HG03045 (cell line): ENCODE measurements around the gene COL13A1.

ENCODE experiments used
- ATAC-seq: cut with Tn5 transposase; IDR thresholded peaks from one replicate; pipeline ENCODE4 v1.9.1; 2021; ENCODE audit warnings: mild to moderate bottlenecking, moderate library complexity; ENCODE audit not compliant: unreplicated experiment

COL13A1 gene

GRCh38 chr10:69801434-69802315 lies at the start of gene COL13A1:
TSS of gene COL13A1 (plus strand) at chr10:69801906. CDS start at chr10:69802424, 518 bp downstream.
- no peak for ATAC-seq

DNA sequence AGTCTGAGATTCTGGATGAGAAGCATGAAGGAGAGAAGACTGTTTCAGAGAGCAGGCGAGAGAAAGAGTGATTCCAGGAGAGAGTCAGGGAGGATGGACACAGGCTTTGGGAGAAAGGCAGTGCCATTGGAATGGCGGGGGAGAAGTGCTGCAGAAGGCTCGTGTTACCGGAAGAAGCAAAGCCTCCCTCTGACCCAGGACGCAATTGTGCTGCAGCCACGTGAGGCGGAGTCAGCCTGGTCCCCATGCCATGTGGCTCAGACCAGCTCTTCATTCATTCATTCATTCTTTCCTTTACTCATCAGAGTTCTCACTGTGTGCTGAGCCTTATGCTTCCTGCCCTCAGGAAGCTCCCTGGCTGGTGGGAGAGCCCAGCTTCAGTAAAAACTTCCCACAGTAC lies 49.2 kb upstream of the COL13A1 start:
- no peak for ATAC-seq

GRCh38 chr10:69756279-69756678 lies 45.4 kb upstream of the COL13A1 start:
- ATAC-seq = no peak

- ATAC-seq = no peak
Measured at GRCh38 chr10:69757206-69757552, 44.5 kb upstream of the COL13A1 start.

DNA sequence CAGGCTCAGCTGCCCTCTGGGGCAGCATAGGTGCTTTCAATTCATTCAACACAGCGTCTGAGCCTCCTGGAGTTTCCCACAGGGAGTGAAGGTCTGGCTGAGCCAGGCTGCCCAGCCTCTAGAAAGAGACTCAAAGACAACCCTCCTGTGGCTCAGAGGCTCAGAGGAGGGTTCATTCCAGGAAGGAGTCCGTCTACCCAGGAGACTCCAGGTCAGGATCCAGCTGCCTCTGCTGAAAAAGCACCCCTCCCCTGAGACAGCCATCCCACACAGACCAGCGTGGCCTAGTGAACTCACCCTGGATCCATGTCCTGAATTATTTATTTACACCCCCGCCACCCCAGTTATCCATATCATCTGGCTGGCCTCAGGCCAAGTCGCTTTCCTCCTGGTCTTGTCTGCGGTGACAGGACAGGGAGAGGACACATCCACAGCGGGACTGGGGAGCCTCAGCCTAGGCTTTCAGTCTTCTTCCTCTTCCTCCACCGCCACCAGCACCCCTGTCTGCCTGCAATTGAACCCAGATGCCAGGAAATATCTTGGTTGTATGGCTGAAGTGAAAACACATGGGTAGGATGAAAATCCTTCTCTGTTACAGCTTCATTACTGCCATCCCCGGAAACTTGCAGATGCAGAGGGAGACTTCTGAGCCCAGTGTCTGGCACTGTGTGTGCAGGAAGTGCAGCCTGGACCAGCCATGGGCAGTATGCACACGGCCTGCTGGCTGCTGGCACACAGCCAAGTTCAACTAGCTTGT lies 44.0 kb upstream of the COL13A1 start:
- no peak for ATAC-seq

- ATAC-seq = no peak
Measured at GRCh38 chr10:69758310-69758728, 43.4 kb upstream of the COL13A1 start.

DNA sequence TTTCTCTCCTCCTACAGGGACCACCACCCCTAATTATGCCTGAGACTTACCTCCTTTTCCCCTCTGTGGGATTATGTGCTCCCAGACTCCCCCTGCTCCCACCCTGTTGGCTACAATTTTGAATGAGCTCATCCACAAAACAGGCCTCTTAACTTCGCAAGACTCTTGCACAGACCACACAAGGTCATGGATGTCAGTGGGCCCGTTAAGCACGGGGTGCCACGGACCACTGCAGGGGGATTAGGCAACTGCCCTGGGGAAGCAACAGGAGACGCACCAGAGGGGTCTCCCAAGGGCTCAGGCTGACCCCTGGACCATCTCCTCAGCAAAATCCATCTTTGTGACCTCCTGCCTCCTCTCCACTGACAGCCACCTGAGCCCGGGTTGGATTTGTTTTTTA lies 42.1 kb upstream of the COL13A1 start:
- ATAC-seq = no peak

GRCh38 chr10:69760072-69760471 lies 41.6 kb upstream of the COL13A1 start:
- no peak for ATAC-seq

GRCh38 chr10:69761320-69761719 lies 40.4 kb upstream of the COL13A1 start:
- no peak for ATAC-seq

DNA sequence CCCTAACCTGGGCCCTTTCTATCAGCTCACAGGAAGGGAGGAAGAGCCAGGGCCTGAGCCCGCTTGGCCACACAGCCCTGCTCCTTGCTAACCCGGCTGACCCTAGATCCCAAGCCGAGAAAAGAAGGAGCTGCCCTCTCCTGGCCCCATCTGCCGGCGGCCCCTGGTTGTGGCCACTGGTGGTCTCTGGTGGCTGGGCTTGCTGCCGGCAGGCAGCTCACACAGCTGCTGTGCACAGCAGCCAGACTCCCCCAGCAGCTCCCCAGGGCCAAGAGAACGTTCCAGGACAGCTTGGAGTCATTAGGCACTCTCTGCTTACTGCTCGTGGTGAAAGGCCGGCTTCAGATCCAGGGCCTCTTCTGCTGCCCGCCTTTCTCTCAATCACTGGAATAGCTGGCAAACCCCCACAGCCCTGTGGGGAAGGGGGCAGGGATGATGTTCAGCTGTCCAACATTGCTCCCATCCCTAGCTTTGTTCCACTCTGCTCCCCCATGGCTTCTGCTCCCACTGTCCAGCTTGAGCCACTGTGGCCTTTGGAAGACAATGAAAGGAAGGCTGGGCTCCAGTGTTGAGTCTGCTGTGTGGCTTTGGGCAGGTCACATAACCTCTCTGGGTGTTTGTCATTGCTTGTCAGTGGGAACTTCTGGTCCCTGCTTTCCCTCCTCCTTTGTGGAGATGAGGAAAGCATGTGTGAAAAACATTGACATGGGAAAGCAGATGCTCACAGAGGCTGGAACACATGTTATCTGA lies 35.4 kb upstream of the COL13A1 start:
- no peak for ATAC-seq

DNA sequence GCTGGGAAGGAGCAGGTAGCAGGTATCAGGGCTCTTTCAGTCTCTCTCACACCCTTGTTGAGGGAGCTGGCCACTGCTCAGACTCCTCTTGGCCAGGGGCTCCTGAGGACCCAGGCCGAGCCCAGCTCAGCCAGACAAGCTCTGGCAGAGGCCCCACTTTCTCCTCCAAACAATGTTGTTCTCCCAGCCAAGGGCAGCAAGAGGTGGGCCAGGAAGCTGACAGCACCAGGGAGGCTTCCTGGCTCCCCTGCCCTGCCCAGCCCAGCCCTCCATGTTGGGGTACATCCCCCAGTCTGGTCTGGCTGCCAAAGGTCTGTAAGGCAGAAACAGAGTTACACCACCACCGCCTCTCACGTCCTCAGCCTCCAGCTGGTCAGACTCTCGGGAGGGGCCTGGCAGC lies 33.9 kb upstream of the COL13A1 start:
- no peak for ATAC-seq

- ATAC-seq = no peak
Measured at GRCh38 chr10:69768386-69768785, 33.3 kb upstream of the COL13A1 start.

- ATAC-seq = no peak
Measured at GRCh38 chr10:69769395-69769992, 32.2 kb upstream of the COL13A1 start.

DNA sequence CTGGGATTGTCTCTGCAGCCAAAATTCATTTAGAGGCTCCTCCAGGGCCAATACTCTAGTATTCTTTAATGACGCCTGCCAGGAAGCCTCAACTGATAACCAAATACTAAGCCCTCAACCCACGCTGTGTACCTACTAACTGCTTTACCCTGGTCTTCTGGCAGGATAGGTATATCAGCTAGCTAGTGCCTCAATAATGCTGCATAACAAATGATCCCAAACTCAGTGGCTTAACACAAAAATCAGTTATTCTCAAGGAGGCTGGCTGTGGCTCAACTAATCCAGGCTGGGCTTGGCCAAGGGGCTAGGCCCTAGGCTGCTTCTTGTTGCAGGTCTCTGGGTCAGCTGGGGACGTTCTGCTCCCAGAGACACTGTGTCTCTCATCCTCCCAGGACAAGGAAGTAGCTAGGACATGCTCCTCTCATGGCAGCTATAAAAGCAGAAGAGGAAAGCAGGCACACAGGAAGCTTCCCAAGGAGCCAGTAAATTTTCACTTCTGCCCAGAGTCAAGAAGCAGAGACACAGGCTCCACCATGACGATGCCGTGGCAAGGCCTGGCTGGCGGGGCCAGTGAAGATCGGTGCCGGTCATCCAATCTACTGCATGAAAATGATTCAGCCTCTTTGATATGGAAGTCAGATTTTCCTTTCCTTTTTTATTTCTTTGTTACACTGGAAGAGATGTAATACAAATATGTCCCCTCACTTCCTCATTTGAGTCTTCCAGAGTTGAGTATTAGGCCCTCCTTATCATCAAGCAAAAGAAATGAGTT lies 28.6 kb upstream of the COL13A1 start:
- no peak for ATAC-seq

DNA sequence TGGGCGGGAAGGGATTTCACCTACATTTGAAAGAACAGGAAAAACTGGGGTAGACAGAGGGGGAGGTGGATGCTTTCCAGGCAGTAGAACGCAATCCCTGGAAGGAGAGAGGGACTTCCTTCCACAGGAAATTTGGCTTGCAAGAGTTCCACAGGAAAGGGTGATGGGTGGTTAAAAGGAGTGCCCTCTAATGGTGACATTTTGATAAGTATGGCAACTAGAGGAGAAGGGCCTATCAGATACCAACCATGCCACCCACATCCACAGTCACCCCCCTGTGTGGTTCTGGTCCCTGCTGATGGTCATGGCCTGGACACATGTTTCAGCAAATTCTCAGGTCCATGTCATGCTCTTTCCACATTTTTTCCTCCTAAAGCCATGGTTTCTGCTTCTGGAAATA lies 27.1 kb upstream of the COL13A1 start:
- no peak for ATAC-seq

DNA sequence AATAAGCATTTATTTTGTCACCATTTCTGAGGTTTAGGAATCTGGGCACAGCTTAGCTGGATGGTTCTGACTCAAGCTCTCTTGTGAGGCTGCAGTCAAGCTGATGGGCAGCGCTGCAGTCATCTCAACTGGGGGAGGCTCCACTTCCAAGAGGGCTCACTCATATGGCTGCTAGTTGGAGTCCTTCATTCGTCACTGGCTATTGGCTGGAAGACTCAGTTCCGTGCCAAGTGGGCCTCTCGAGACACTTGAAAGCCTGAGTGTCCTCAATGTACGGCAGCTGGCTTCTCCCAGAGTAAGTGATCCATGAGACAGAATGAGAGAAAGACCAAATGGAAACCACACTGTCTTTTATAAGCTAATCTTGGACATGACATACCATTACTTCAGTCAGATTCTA lies 21.6 kb upstream of the COL13A1 start:
- ATAC-seq = no peak

- ATAC-seq = no peak
Measured at GRCh38 chr10:69781576-69781975, 20.1 kb upstream of the COL13A1 start.

GRCh38 chr10:69783515-69783914 lies 18.2 kb upstream of the COL13A1 start:
- ATAC-seq = no peak

DNA sequence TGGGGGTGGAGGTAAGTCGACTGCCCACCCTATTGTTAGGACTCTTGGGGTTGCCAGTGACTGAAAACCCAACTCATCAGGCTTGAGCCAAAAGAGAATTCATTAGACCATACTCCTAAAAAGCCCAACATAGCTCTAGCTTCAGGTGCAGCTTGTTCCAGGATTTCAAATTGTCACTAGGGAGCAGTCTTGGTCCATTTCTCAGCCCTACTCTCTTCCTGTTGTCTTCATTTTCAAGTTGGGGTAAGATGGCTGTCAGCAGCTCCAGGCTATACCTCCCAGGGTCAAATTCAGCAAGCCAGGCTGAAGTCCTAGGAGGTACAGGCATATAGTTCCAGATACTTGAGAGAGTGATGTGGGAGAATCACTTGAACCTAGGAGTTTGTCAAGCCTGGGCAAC lies 14.9 kb upstream of the COL13A1 start:
- ATAC-seq = no peak

- no peak for ATAC-seq
Measured at GRCh38 chr10:69787681-69788080, 14.0 kb upstream of the COL13A1 start.
